PC-3 (cell line): ENCODE data around the gene DNAAF5. TPM values are rescaled to one million over a fixed set of nuclear protein-coding genes. Genes with fewer than 3 reads are reported as not detected.

ENCODE experiments used
- ATAC-seq: fragments of 200-7000 bp; cut with Tn5 transposase; 2 replicates; pipeline ENCODE4 v1.9.1; 2020; ENCODE audit warnings: mild to moderate bottlenecking, moderate library complexity
- BruUV-seq: library from RNA; stranded (reverse); fragments of 400-500 nt; replicated peaks from 2 replicates; lab custom pipeline; 2021; lab: Mats Ljungman, UMichigan
- CTCF ChIA-PET: fragments of 300-600 bp; sonication (Branson Sonifier 250); formaldehyde crosslinking; loops from one replicate; lab custom pipeline; 2022; ENCODE audit warnings: antibody characterized with exemption; lab: Charles Lee
- POLR2A ChIA-PET: fragments of 300-600 bp; sonication (Branson Sonifier 250); formaldehyde crosslinking; loops from one replicate; lab custom pipeline; 2022; ENCODE audit warnings: antibody characterized with exemption; ENCODE audit not compliant: unreplicated experiment; lab: Charles Lee
- DNase-seq: peaks from one replicate; pipeline ENCODE4 v3.0.0-alpha.2; 2015
- H2AFZ ChIP-seq: fragments of 300-600 bp; sonication (generic); 2 replicates; pipeline ENCODE4 v1.6.0; 2016; ENCODE audit warnings: antibody characterized with exemption, low read length
- H3F3A ChIP-seq: fragments of 300-600 bp; sonication (generic); one replicate; pipeline ENCODE4 v1.6.0; 2017; ENCODE audit warnings: antibody characterized with exemption, low read length, control low read depth, mild to moderate bottlenecking; ENCODE audit not compliant: unreplicated experiment
- H3K27ac ChIP-seq: fragments of 300-600 bp; sonication (generic); 2 replicates; pipeline ENCODE4 v1.5.1; 2016; ENCODE audit warnings: mild to moderate bottlenecking, low read length
- H3K27me3 ChIP-seq: fragments of 300-600 bp; sonication (generic); 2 replicates; pipeline ENCODE4 v1.6.1; 2016; ENCODE audit warnings: low read length, mixed read lengths
- H3K36me3 ChIP-seq: fragments of 300-600 bp; sonication (generic); 2 replicates; pipeline ENCODE4 v1.6.1; 2016; ENCODE audit warnings: low read depth, mixed run types, low read length, mixed read lengths
- H3K4me1 ChIP-seq: fragments of 300-600 bp; sonication (generic); 2 replicates; pipeline ENCODE4 v1.5.1; 2016; ENCODE audit warnings: low read length; ENCODE audit not compliant: insufficient read depth
- H3K4me2 ChIP-seq: fragments of 300-600 bp; sonication (generic); 2 replicates; pipeline ENCODE4 v1.6.0; 2016; ENCODE audit warnings: low read length
- H3K4me3 ChIP-seq: fragments of 300-600 bp; sonication (generic); 2 replicates; pipeline ENCODE4 v1.5.1; 2016; ENCODE audit warnings: mild to moderate bottlenecking, low read length, mixed read lengths
- H3K79me2 ChIP-seq: fragments of 300-600 bp; sonication (generic); 2 replicates; pipeline ENCODE4 v1.6.1; 2017; ENCODE audit warnings: low read length, mixed read lengths
- H3K9ac ChIP-seq: fragments of 300-600 bp; sonication (generic); 2 replicates; pipeline ENCODE4 v1.6.0; 2016; ENCODE audit warnings: mild to moderate bottlenecking, low read length
- H3K9me2 ChIP-seq: fragments of 300-600 bp; sonication (generic); replicated peaks from 2 replicates; pipeline ENCODE4 v1.6.1; 2016; ENCODE audit warnings: mixed run types, low read length, mixed read lengths
- H3K9me3 ChIP-seq: fragments of 300-600 bp; sonication (generic); 2 replicates; pipeline ENCODE4 v1.6.1; 2016; ENCODE audit warnings: low read length, mixed read lengths
- H4K20me1 ChIP-seq: fragments of 300-600 bp; sonication (generic); 2 replicates; pipeline ENCODE4 v1.6.1; 2016; ENCODE audit warnings: low read length, mixed read lengths
- EZH2 ChIP-seq: fragments of 300-600 bp; sonication (generic); IDR thresholded peaks from one replicate; pipeline ENCODE4 v1.6.1; 2017; ENCODE audit warnings: antibody characterized with exemption, mild to moderate bottlenecking, low read length; ENCODE audit not compliant: unreplicated experiment
- EZH2phosphoT487 ChIP-seq: fragments of 300-600 bp; sonication (generic); IDR thresholded peaks from 2 replicates; pipeline ENCODE4 v1.6.1; 2018; ENCODE audit warnings: mild to moderate bottlenecking, antibody characterized with exemption, low read length, borderline replicate concordance
- intact Hi-C: fragments of 100-400 bp; cut with micrococcal nuclease; formaldehyde crosslinking; loops from 2 replicates; pipeline ENCODE4 v1.9.0; 2023
- total RNA-seq: library from RNA; depleted of rRNA; stranded (reverse); fragments of >200 nt; gene quantifications from 2 replicates; pipeline ENCODE4 v1.2.3, GENCODE V29; 2014
- TF ChIP-seq, protein P1 (sequence below): fragments of 300-600 bp; sonication (generic); conservative IDR thresholded peaks from 2 replicates; pipeline ENCODE4 v1.5.1; 2017; ENCODE audit warnings: antibody characterized with exemption, low read depth, mild to moderate bottlenecking, low read length

Gene DNAAF5
- total RNA-seq, 1 experiment from 2014 or later = 66.3 TPM

- no peak overlapping the region for H3K27ac ChIP-seq
- H3K4me3 ChIP-seq = no peak overlapping the region
- H3F3A ChIP-seq = no peaks in the 10 kb centered on the region
- H3K9me3 ChIP-seq = no peaks in the 10 kb centered on the region
- peaks cover 6% of the 10 kb centered on the region for H3K4me1 ChIP-seq
- BruUV-seq = no TSS peak
- no peaks in the 10 kb centered on the region for H3K36me3 ChIP-seq
- no peak for ATAC-seq
- ChIA-PET POLR2A (no interaction called here), CTCF (no interaction called here)
- intact Hi-C loops = no loop called here
- no peak overlapping the region for H3K9ac ChIP-seq
- no peak overlapping the region for H3K4me2 ChIP-seq
- H3K27me3 ChIP-seq = no peaks in the 10 kb centered on the region
- no peak overlapping the region for H2AFZ ChIP-seq
- H3K79me2 ChIP-seq = no peaks in the 10 kb centered on the region
- no peak for DNase-seq
- H4K20me1 ChIP-seq = no peaks in the 10 kb centered on the region
- TF ChIP-seq EZH2phosphoT487 = no peak
- TF ChIP-seq EZH2 = no peak
- TF ChIP-seq, protein P1, sequence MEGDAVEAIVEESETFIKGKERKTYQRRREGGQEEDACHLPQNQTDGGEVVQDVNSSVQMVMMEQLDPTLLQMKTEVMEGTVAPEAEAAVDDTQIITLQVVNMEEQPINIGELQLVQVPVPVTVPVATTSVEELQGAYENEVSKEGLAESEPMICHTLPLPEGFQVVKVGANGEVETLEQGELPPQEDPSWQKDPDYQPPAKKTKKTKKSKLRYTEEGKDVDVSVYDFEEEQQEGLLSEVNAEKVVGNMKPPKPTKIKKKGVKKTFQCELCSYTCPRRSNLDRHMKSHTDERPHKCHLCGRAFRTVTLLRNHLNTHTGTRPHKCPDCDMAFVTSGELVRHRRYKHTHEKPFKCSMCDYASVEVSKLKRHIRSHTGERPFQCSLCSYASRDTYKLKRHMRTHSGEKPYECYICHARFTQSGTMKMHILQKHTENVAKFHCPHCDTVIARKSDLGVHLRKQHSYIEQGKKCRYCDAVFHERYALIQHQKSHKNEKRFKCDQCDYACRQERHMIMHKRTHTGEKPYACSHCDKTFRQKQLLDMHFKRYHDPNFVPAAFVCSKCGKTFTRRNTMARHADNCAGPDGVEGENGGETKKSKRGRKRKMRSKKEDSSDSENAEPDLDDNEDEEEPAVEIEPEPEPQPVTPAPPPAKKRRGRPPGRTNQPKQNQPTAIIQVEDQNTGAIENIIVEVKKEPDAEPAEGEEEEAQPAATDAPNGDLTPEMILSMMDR = no peak
- H3K9me2 ChIP-seq = no peaks in the 10 kb centered on the region
Observed at GRCh38 chr7:701086-701671, 25.3 kb upstream of the DNAAF5 start.

DNA sequence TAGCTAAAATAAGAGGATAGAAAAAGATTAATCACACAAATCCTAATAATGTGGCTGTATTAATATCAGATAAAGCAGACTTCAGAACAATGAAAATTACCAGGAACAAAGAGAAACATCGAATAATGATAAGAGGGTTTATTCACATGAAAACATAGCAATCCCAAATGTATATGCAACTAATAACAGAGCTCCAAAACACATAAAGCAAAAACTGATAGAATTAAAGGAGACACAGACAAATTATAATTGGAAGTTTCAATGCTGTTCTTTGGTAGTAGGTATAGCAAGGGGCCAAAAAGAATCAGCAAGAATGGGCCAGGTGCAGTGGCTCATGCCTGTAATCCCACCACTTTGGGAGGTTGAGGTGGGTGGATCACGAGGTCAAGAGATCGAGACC is 23.4 kb upstream of the DNAAF5 start:
- Histone ChIP-seq H3K4me3 (no peak overlapping the region), H3K27me3 (no peaks in the 10 kb centered on the region), H4K20me1 (no peaks in the 10 kb centered on the region), H3K4me1 (peaks cover 6% of the 10 kb centered on the region), H2AFZ (no peak overlapping the region), H3K79me2 (no peaks in the 10 kb centered on the region), H3K9me3 (no peaks in the 10 kb centered on the region), H3F3A (no peaks in the 10 kb centered on the region), H3K9me2 (no peaks in the 10 kb centered on the region), H3K36me3 (no peaks in the 10 kb centered on the region), H3K27ac (no peak overlapping the region), H3K9ac (no peak overlapping the region), H3K4me2 (no peak overlapping the region)
- BruUV-seq = no TSS peak
- intact Hi-C loops = no loop called here
- no peak for ATAC-seq
- POLR2A ChIA-PET = no interaction called here
- DNase-seq = no peak
- TF ChIP-seq EZH2 = no peak
- TF ChIP-seq EZH2phosphoT487 = no peak
- TF ChIP-seq, protein P1 = no peak
- CTCF ChIA-PET = no interaction called here

- Histone ChIP-seq H3F3A (no peaks in the 10 kb centered on the region), H4K20me1 (no peaks in the 10 kb centered on the region), H3K79me2 (no peaks in the 10 kb centered on the region), H3K27ac (no peak overlapping the region), H2AFZ (no peak overlapping the region), H3K27me3 (no peaks in the 10 kb centered on the region), H3K9me2 (no peaks in the 10 kb centered on the region), H3K4me3 (no peak overlapping the region), H3K9me3 (no peaks in the 10 kb centered on the region), H3K4me1 (peaks cover 6% of the 10 kb centered on the region), H3K9ac (no peak overlapping the region), H3K4me2 (no peak overlapping the region), H3K36me3 (no peaks in the 10 kb centered on the region; the same call in 1 of the 2 replicates)
- intact Hi-C loops = no loop called here
- no peak for TF ChIP-seq EZH2
- DNase-seq (no peak), ATAC-seq (no peak)
- ChIA-PET CTCF (no interaction called here), POLR2A (no interaction called here)
- BruUV-seq = no TSS peak
Observed at GRCh38 chr7:706721-707120, 19.8 kb upstream of the DNAAF5 start.
